HG03439 (cell line): ENCODE results near the gene OTOP3.

ENCODE experiments used
- ATAC-seq: cut with Tn5 transposase; IDR thresholded peaks from one replicate; pipeline ENCODE4 v1.9.1; 2021; ENCODE audit warnings: mild to moderate bottlenecking, moderate library complexity; ENCODE audit not compliant: unreplicated experiment

The OTOP3 gene

GRCh38 chr17:74937064-74938051 lies 1.7 kb downstream of the OTOP3 start:
- ATAC-seq, result no peak

- ATAC-seq, result no peak
Observed at GRCh38 chr17:74938194-74938950, 2.7 kb downstream of the OTOP3 start.

GRCh38 chr17:74939534-74939933 lies 3.8 kb downstream of the OTOP3 start:
- no peak for ATAC-seq

GRCh38 chr17:74941128-74941725 lies 5.5 kb downstream of the OTOP3 start:
- ATAC-seq, result no peak

GRCh38 chr17:74943808-74944522 lies 8.3 kb downstream of the OTOP3 start:
- ATAC-seq, result no peak

GRCh38 chr17:74945543-74945942 lies 9.8 kb downstream of the OTOP3 start:
- no peak for ATAC-seq

- no peak for ATAC-seq
Observed at GRCh38 chr17:74946641-74947040, 10.9 kb downstream of the OTOP3 start.

GRCh38 chr17:74947041-74947754 lies 11.5 kb downstream of the OTOP3 start:
- no peak for ATAC-seq

- no peak for ATAC-seq
Observed at GRCh38 chr17:74949455-74950115, 13.9 kb downstream of the OTOP3 start.

- ATAC-seq, result no peak
Observed at GRCh38 chr17:74950207-74950606, 14.5 kb downstream of the OTOP3 start.

- ATAC-seq, result no peak
Observed at GRCh38 chr17:74951065-74951464, 15.4 kb downstream of the OTOP3 start.

- ATAC-seq, result no peak
Observed at GRCh38 chr17:74951680-74952421, 16.2 kb downstream of the OTOP3 start.

- ATAC-seq, result no peak
Observed at GRCh38 chr17:74952431-74953133, 16.9 kb downstream of the OTOP3 start.

- ATAC-seq, result no peak
Observed at GRCh38 chr17:74953134-74953687, 17.5 kb downstream of the OTOP3 start.

GRCh38 chr17:74954115-74954514 lies 18.4 kb downstream of the OTOP3 start:
- no peak for ATAC-seq

- ATAC-seq, result no peak
Observed at GRCh38 chr17:74954665-74955421, 19.1 kb downstream of the OTOP3 start.

GRCh38 chr17:74956093-74956492 lies 20.4 kb downstream of the OTOP3 start:
- ATAC-seq, result no peak
